GM18870 (cell line): ENCODE data around the gene ATP2C1.

ENCODE experiments used
- ATAC-seq: cut with Tn5 transposase; IDR thresholded peaks from one replicate; pipeline ENCODE4 v1.9.1; 2021; ENCODE audit warnings: moderate library complexity; ENCODE audit not compliant: unreplicated experiment

Gene ATP2C1

GRCh38 chr3:130975251-130975650 lies 81.4 kb downstream of the ATP2C1 start:
- no peak for ATAC-seq

GRCh38 chr3:130976706-130977105 lies 82.8 kb downstream of the ATP2C1 start:
- ATAC-seq = no peak

GRCh38 chr3:130979117-130979516 lies 85.2 kb downstream of the ATP2C1 start:
- no peak for ATAC-seq

- ATAC-seq = no peak
Measured at GRCh38 chr3:130981469-130981868, 87.6 kb downstream of the ATP2C1 start.

- no peak for ATAC-seq
Measured at GRCh38 chr3:130990282-130990681, 96.4 kb downstream of the ATP2C1 start.

GRCh38 chr3:130991126-130991525 lies 97.2 kb downstream of the ATP2C1 start:
- ATAC-seq = no peak

GRCh38 chr3:130992344-130992743 lies 98.5 kb downstream of the ATP2C1 start:
- no peak for ATAC-seq

GRCh38 chr3:130997289-130997688 lies 103.4 kb downstream of the ATP2C1 start:
- ATAC-seq = no peak

GRCh38 chr3:131001071-131001470 lies 107.2 kb downstream of the ATP2C1 start:
- ATAC-seq = no peak

- no peak for ATAC-seq
Measured at GRCh38 chr3:131004603-131005002, 110.7 kb downstream of the ATP2C1 start.

- ATAC-seq = no peak
Measured at GRCh38 chr3:131007256-131007655, 113.4 kb downstream of the ATP2C1 start.

GRCh38 chr3:131007782-131008181 lies 113.9 kb downstream of the ATP2C1 start:
- ATAC-seq = no peak

- no peak for ATAC-seq
Measured at GRCh38 chr3:131008326-131008725, 114.4 kb downstream of the ATP2C1 start.

GRCh38 chr3:131009698-131010097 lies 115.8 kb downstream of the ATP2C1 start:
- ATAC-seq = no peak

- no peak for ATAC-seq
Measured at GRCh38 chr3:131018970-131019369, 125.1 kb downstream of the ATP2C1 start.

- no peak for ATAC-seq
Measured at GRCh38 chr3:131020122-131020693, 126.3 kb downstream of the ATP2C1 start.

- no peak for ATAC-seq
Measured at GRCh38 chr3:131025539-131025938, 131.7 kb downstream of the ATP2C1 start.

- peak; percentile 95 for ATAC-seq
Measured at GRCh38 chr3:131026321-131027151, 132.7 kb downstream of the ATP2C1 start, which contains the start of the genes ASTE1 and NEK11. TSS of gene ASTE1 (minus strand) at chr3:131026825. CDS start at chr3:131025306, 1,519 bp downstream. TSS of gene NEK11 (plus strand) at chr3:131026877. CDS start at chr3:131029709, 2,832 bp downstream.

GRCh38 chr3:131028844-131029243 lies 135.0 kb downstream of the ATP2C1 start:
- ATAC-seq = no peak

- ATAC-seq = no peak
Measured at GRCh38 chr3:131031660-131032059, 137.8 kb downstream of the ATP2C1 start.

GRCh38 chr3:131033480-131034080 lies 139.7 kb downstream of the ATP2C1 start:
- peak; percentile 50 for ATAC-seq
